Uterus (tissue), 4 donors: Measurements from ENCODE around the gene FAM20A. TPM values are rescaled to one million over a fixed set of nuclear protein-coding genes. Genes with fewer than 3 reads are reported as not detected.
A peak's percentile ranks its signal among the peaks of the same experiment; 100 is the strongest.
"Not testable (repeated sequence)": the region's sequence is repeated elsewhere in the genome, so short reads cannot be mapped to it uniquely, and the experiment has no call there.

ENCODE experiments used
- DNase-seq, 2 donors: peaks; one replicate each; pipeline ENCODE4 v3.0.0-alpha.2; 2019 to 2020
- H3K27ac ChIP-seq, 2 donors: fragments of 200-600 bp; sonication (generic); 1 replicate in 1 of 2; 2 replicates in 1 of 2; pipeline ENCODE4 v1.5.1; 2016 to 2018
- H3K27me3 ChIP-seq, 2 donors: fragments of 200-600 bp; sonication (generic); one replicate each; pipeline ENCODE4 v1.5.1; 2018 to 2019; ENCODE audit warnings: control low read depth in 1 of 2
- H3K36me3 ChIP-seq, 2 donors: fragments of 200-600 bp; sonication (generic); one replicate each; pipeline ENCODE4 v1.5.1; 2019; ENCODE audit warnings: control low read depth in 1 of 2
- H3K4me1 ChIP-seq, 2 donors: fragments of 200-600 bp; sonication (generic); one replicate each; pipeline ENCODE4 v1.5.1; 2018 to 2019; ENCODE audit warnings: control low read depth in 1 of 2
- H3K4me3 ChIP-seq, 2 donors: fragments of 200-600 bp; sonication (generic); 1 replicate in 1 of 2; 2 replicates in 1 of 2; pipeline ENCODE4 v1.5.1; 2018 to 2019; ENCODE audit warnings: mild to moderate bottlenecking in 1 of 2
- H3K9me3 ChIP-seq, 2 donors: fragments of 200-600 bp; sonication (generic); one replicate each; pipeline ENCODE4 v1.5.1; 2019; ENCODE audit warnings: control low read depth in 1 of 2
- POLR2A ChIP-seq, 2 donors: fragments of 450-650 bp; IDR thresholded peaks; one replicate each; pipeline ENCODE4 v1.6.1; 2016; ENCODE audit warnings: antibody characterized with exemption in 2 of 2, mild to moderate bottlenecking in 1 of 2, moderate library complexity in 1 of 2
- intact Hi-C: fragments of 100-400 bp; cut with DNase I; formaldehyde crosslinking; loops from one replicate; pipeline ENCODE4 v1.15.1; 2023; ENCODE audit warnings: low total_unique reads
- total RNA-seq, 4 donors: library from RNA; depleted of rRNA in 3 of 4; stranded (reverse); fragments of >200 nt in 3 of 4; gene quantifications; one replicate each; pipeline versions ENCODE4 v1.1.0 to v1.2.4, GENCODE V29; 2014 to 2023
- TF ChIP-seq, protein P1 (sequence below), 4 experiments: fragments of 200-600 bp in 2 of 4; fragments of 450-650 bp in 2 of 4; sonication (generic) in 2 of 4; IDR thresholded peaks; one replicate each; pipeline ENCODE4 v1.5.1; 2016 to 2019; ENCODE audit warnings: antibody characterized with exemption in 4 of 4, mild to moderate bottlenecking in 2 of 4, moderate library complexity in 1 of 4
- donor health status: DM: yes; HTN: yes; CAD: no.

The FAM20A gene
- total RNA-seq, 4 donors from 2014 or later, result under 0.01 to 40.3 (median 14.0) TPM

GRCh38 chr17:68498479-68499326 lies 102.5 kb downstream of the FAM20A start:
- intact Hi-C loops, result no loop called here
- Histone ChIP-seq H3K9me3 (no peaks in the 10 kb centered on the region), H3K4me1 (no peaks in the 10 kb centered on the region), H3K36me3 (no peaks in the 10 kb centered on the region), H3K27ac (peak overlapping the region; percentile 36 to 55), H3K4me3 (no peak overlapping the region), H3K27me3 (no peaks in the 10 kb centered on the region)
- peak; percentile 51 to 59 for DNase-seq
- no peak for TF ChIP-seq POLR2A (IDR thresholded peaks at IDR 0.05)
- TF ChIP-seq, protein P1, sequence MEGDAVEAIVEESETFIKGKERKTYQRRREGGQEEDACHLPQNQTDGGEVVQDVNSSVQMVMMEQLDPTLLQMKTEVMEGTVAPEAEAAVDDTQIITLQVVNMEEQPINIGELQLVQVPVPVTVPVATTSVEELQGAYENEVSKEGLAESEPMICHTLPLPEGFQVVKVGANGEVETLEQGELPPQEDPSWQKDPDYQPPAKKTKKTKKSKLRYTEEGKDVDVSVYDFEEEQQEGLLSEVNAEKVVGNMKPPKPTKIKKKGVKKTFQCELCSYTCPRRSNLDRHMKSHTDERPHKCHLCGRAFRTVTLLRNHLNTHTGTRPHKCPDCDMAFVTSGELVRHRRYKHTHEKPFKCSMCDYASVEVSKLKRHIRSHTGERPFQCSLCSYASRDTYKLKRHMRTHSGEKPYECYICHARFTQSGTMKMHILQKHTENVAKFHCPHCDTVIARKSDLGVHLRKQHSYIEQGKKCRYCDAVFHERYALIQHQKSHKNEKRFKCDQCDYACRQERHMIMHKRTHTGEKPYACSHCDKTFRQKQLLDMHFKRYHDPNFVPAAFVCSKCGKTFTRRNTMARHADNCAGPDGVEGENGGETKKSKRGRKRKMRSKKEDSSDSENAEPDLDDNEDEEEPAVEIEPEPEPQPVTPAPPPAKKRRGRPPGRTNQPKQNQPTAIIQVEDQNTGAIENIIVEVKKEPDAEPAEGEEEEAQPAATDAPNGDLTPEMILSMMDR (IDR thresholded peaks at IDR 0.05), result no peak

DNA sequence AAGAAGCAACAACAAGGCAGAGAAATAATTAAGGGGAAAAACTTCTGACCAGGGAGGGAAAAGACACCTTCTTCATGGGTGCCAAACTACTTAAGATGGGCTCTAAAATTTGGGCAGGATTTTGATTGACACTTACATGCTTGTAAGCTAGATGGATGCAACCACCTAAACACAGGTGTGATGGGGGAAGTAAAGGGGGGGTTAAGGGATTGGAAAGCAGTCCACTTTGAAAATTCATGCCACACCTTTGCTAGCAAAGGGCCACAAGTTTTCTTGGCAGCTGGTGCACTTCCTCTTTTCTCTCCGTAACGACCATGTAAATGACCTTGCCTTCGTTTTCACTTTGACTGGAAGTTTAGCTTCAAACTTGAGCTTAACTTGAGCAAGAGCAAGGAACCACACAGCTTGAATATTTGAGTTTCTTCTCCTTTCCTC lies 103.3 kb downstream of the FAM20A start:
- Histone ChIP-seq H3K4me1 (no peaks in the 10 kb centered on the region), H3K9me3 (no peaks in the 10 kb centered on the region), H3K36me3 (no peaks in the 10 kb centered on the region), H3K27me3 (no peaks in the 10 kb centered on the region), H3K4me3 (no peak overlapping the region), H3K27ac (peak overlapping the region; percentile 36 to 55)
- intact Hi-C loops, result no loop called here
- no peak for TF ChIP-seq POLR2A (IDR thresholded peaks at IDR 0.05)
- TF ChIP-seq, protein P1 (IDR thresholded peaks at IDR 0.05), result no peak
- no peak for DNase-seq

DNA sequence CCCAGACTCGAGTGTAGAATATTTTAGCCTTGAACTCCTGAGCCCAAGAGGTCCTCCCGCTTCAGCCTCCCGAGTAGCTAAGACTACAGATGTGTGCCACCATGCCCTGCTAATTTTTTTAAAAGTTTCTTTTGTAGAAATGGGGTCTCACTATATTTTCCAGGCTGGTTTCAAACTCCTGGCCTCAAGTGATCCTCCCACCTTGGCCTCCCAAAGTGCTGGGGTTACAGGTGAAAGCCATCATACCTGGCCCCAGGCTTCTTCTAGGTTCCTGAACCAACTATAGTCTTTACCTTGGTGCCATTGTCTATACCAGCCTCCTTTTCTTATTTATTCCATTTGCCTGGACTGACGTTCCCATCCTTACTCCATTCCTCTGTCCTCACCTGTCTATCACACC lies 106.1 kb downstream of the FAM20A start:
- Histone ChIP-seq H3K9me3 (no peaks in the 10 kb centered on the region), H3K36me3 (no peaks in the 10 kb centered on the region), H3K27ac (no peak overlapping the region), H3K4me3 (no peak overlapping the region), H3K27me3 (no peaks in the 10 kb centered on the region), H3K4me1 (no peaks in the 10 kb centered on the region)
- DNase-seq, result no peak
- TF ChIP-seq POLR2A (IDR thresholded peaks at IDR 0.05), result no peak
- TF ChIP-seq, protein P1 (IDR thresholded peaks at IDR 0.05), result no peak
- intact Hi-C loops, result no loop called here

- H3K9me3 ChIP-seq, H3K36me3 ChIP-seq, DNase-seq, H3K4me3 ChIP-seq, intact Hi-C loops, H3K4me1 ChIP-seq, H3K27me3 ChIP-seq: not testable (repeated sequence)
- peak overlapping the region in 1 of 2 donors; percentile 43 for H3K27ac ChIP-seq
Observed at GRCh38 chr17:68492394-68493054, 108.6 kb downstream of the FAM20A start.

- peak; percentile 38 to 40 for DNase-seq
- intact Hi-C loops, result no loop called here
- Histone ChIP-seq H3K27ac (peak overlapping the region; percentile 30 to 43), H3K4me3 (no peak overlapping the region), H3K4me1 (no peaks in the 10 kb centered on the region), H3K9me3 (no peaks in the 10 kb centered on the region), H3K36me3 (no peaks in the 10 kb centered on the region), H3K27me3 (no peaks in the 10 kb centered on the region)
- TF ChIP-seq, protein P1 (IDR thresholded peaks at IDR 0.05), result no peak
- TF ChIP-seq POLR2A (IDR thresholded peaks at IDR 0.05), result no peak
Observed at GRCh38 chr17:68491381-68492231, 109.6 kb downstream of the FAM20A start.
